ENCODE measurements around the gene HECA.
"Not testable (repeated sequence)": the region's sequence is repeated elsewhere in the genome, so short reads cannot be mapped to it uniquely, and the experiment has no call there.

HECA gene

DNA sequence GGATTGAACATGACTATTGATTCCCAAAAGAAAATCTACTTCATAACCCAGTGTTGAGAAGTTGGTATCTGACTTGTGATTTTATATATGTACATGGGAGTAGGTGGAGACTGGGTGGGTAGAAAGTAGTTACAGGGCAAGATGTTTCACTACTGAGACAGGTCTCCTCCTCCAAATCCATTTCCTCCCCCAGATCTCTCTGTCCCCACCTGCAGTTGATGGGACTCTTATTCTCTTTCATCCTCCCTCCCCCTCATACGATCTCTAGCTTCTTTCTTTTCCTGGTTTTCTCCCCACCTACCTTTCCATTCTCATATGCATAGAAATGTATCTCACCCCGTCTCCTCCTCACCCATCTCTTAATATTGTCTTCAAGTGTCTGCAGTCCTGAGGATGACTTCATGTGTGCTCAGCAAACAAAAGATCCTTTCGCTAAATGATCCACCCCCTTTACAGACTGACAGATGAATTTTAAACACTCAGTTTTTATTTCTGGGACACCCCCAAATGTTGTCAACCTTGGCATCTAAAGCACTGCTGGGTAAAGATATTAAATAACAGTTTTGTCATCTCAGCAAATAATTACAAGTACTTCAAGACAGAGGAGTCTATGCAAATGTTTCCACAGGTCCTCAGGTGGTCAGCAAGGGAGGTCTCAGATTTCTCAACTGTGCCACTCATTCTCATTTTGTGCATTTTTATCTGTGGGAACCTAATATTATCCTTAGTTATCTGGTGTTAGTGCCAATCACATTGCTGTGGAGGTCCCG is 18.7 kb upstream of the HECA start:
- Histone ChIP-seq H3K36me3 (ENCODE audit: control insufficient read depth in 5 of 5, insufficient read depth in 5 of 5, low read length in 5 of 5) (no peaks in the 10 kb centered on the region), H3K4me3 (ENCODE audit: low read depth in 1 of 5, low read length in 5 of 5) (no peak overlapping the region), H3K27ac (ENCODE audit: low read depth, low read length) (no peak overlapping the region), H3K9me3 (ENCODE audit: control insufficient read depth in 5 of 5, low read length in 5 of 5) (peaks cover 4 to 10% (median 7%) of the 10 kb centered on the region in 5 donors), H3K4me1 (ENCODE audit: control insufficient read depth in 5 of 5, insufficient read depth in 5 of 5, low read length in 5 of 5) (peaks cover 0 to 3% (median 0%) of the 10 kb centered on the region in 5 donors), H3K27me3 (ENCODE audit: control insufficient read depth in 5 of 5, insufficient read depth in 4 of 5, low read length in 5 of 5) (no peaks in the 10 kb centered on the region), H3K9ac (ENCODE audit: low read length in 5 of 5) (no peak overlapping the region)

DNA sequence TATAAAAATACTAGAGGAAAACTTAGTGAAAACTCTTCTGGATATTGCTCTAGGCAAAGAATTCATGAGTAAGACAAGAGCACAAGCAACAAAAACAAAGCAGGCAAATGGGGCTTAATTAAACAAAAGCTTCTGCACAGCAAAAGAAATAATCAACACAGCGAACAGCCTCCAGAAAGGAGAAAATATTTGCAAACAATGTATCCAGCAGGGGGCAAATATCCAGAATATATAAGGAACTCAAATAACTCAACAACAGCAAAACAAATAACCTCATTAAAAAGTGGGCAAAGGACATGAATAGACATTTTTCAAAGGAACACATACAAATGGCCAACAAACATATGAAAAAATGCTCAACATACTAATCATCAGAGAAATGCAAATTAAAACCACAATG is 17.1 kb upstream of the HECA start:
- H3K27me3 ChIP-seq (ENCODE audit: control insufficient read depth in 5 of 5, insufficient read depth in 4 of 5, low read length in 5 of 5), result no peaks in the 10 kb centered on the region
- no peaks in the 10 kb centered on the region for H3K36me3 ChIP-seq (ENCODE audit: control insufficient read depth in 5 of 5, insufficient read depth in 5 of 5, low read length in 5 of 5)
- peaks cover 0 to 3% (median 0%) of the 10 kb centered on the region in 5 donors for H3K4me1 ChIP-seq (ENCODE audit: control insufficient read depth in 5 of 5, insufficient read depth in 5 of 5, low read length in 5 of 5)
- no peak overlapping the region for H3K27ac ChIP-seq (ENCODE audit: low read depth, low read length)
- H3K9ac ChIP-seq (ENCODE audit: low read length in 5 of 5), result no peak overlapping the region
- no peak overlapping the region for H3K4me3 ChIP-seq (ENCODE audit: low read depth in 1 of 5, low read length in 5 of 5)
- peaks cover 4 to 10% (median 7%) of the 10 kb centered on the region in 5 donors for H3K9me3 ChIP-seq (ENCODE audit: control insufficient read depth in 5 of 5, low read length in 5 of 5)

DNA sequence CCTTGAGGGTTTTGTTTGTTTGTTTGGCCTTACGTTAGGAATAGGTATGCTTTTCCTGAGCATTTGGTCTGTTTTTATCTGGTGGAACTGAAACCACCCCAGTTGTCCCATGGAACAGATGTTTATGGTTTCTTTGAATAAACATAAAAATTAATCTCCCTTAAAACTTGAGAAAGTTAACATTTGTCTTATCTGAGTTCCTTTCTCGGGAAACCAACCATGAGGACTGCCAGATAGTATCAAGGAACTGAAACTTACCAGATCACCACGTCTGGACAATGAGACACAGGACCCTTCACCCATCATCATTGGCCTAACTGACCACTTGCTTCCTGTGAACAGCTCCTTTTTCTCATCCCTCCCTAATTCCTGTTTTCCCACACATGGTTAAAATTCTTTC is 15.3 kb upstream of the HECA start:
- Histone ChIP-seq H3K4me1 (ENCODE audit: control insufficient read depth in 5 of 5, insufficient read depth in 5 of 5, low read length in 5 of 5) (peaks cover 0 to 3% (median 0%) of the 10 kb centered on the region in 5 donors), H3K9ac (ENCODE audit: low read length in 5 of 5) (no peak overlapping the region), H3K9me3 (ENCODE audit: control insufficient read depth in 5 of 5, low read length in 5 of 5) (peaks cover 4 to 10% (median 7%) of the 10 kb centered on the region in 5 donors), H3K27me3 (ENCODE audit: control insufficient read depth in 5 of 5, insufficient read depth in 4 of 5, low read length in 5 of 5) (no peaks in the 10 kb centered on the region), H3K36me3 (ENCODE audit: control insufficient read depth in 5 of 5, insufficient read depth in 5 of 5, low read length in 5 of 5) (no peaks in the 10 kb centered on the region), H3K4me3 (ENCODE audit: low read depth in 1 of 5, low read length in 5 of 5) (no peak overlapping the region), H3K27ac (ENCODE audit: low read depth, low read length) (no peak overlapping the region)

DNA sequence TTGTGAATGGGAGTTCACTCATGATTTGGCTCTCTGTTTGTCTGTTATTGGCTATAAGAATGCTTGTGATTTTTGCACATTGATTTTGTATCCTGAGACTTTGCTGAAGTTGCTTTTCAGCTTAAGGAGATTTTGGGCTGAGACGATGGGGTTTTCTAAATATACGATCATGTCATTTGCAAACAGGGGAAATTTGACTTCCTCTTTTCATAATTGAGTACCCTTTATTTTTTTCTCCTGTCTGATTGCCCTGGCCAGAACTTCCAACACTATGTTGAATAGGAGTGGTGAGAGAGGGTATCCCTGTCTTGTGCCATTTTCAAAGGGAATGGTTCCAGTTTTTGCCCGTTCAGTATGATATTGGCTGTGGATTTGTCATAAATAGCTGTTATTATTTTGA is 12.1 kb upstream of the HECA start:
- not testable (repeated sequence) for H3K27ac ChIP-seq (ENCODE audit: low read depth, low read length); H3K9ac ChIP-seq (ENCODE audit: low read length in 5 of 5); H3K9me3 ChIP-seq (ENCODE audit: control insufficient read depth in 5 of 5, low read length in 5 of 5); H3K36me3 ChIP-seq (ENCODE audit: control insufficient read depth in 5 of 5, insufficient read depth in 5 of 5, low read length in 5 of 5); H3K4me3 ChIP-seq (ENCODE audit: low read depth in 1 of 5, low read length in 5 of 5); H3K4me1 ChIP-seq (ENCODE audit: control insufficient read depth in 5 of 5, insufficient read depth in 5 of 5, low read length in 5 of 5); H3K27me3 ChIP-seq (ENCODE audit: control insufficient read depth in 5 of 5, insufficient read depth in 4 of 5, low read length in 5 of 5)

GRCh38 chr6:139124887-139125672 is 9.8 kb upstream of the HECA start:
- Histone ChIP-seq H3K36me3 (ENCODE audit: control insufficient read depth in 5 of 5, insufficient read depth in 5 of 5, low read length in 5 of 5) (no peaks in the 10 kb centered on the region), H3K4me3 (ENCODE audit: low read depth in 1 of 5, low read length in 5 of 5) (no peak overlapping the region), H3K9ac (ENCODE audit: low read length in 5 of 5) (no peak overlapping the region), H3K27ac (ENCODE audit: low read depth, low read length) (peak overlapping the region; percentile 7), H3K4me1 (ENCODE audit: control insufficient read depth in 5 of 5, insufficient read depth in 5 of 5, low read length in 5 of 5) (peaks cover 0 to 14% (median 9%) of the 10 kb centered on the region in 5 donors), H3K9me3 (ENCODE audit: control insufficient read depth in 5 of 5, low read length in 5 of 5) (peaks cover 0 to 2% (median under 1%) of the 10 kb centered on the region in 5 donors), H3K27me3 (ENCODE audit: control insufficient read depth in 5 of 5, insufficient read depth in 4 of 5, low read length in 5 of 5) (no peaks in the 10 kb centered on the region)

GRCh38 chr6:139126255-139126654 is 8.6 kb upstream of the HECA start:
- Histone ChIP-seq H3K9ac (ENCODE audit: low read length in 5 of 5) (no peak overlapping the region), H3K4me3 (ENCODE audit: low read depth in 1 of 5, low read length in 5 of 5) (no peak overlapping the region), H3K27ac (ENCODE audit: low read depth, low read length) (no peak overlapping the region), H3K4me1 (ENCODE audit: control insufficient read depth in 5 of 5, insufficient read depth in 5 of 5, low read length in 5 of 5) (peaks cover 0 to 14% (median 9%) of the 10 kb centered on the region in 5 donors), H3K27me3 (ENCODE audit: control insufficient read depth in 5 of 5, insufficient read depth in 4 of 5, low read length in 5 of 5) (no peaks in the 10 kb centered on the region), H3K36me3 (ENCODE audit: control insufficient read depth in 5 of 5, insufficient read depth in 5 of 5, low read length in 5 of 5) (no peaks in the 10 kb centered on the region), H3K9me3 (ENCODE audit: control insufficient read depth in 5 of 5, low read length in 5 of 5) (no peaks in the 10 kb centered on the region)

DNA sequence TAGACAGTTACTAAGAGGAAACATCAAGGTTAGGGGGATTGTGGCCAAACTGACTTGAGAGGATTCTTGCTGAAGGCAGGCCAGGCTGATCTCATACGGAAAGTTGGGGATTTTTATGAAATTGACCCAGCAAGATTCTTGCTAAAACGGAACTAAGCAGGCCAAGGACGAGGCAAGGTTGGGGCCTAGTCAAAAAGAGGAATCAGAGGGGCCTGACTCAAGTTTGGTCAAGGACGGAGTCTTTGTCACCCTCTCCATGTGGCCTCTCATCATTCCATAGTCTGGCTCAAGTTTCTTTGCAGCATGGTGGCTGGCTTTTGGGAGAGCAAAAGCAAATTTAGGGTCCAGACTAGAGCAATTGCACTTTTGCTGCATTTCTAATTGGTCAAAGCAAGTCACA is 7.9 kb upstream of the HECA start:
- Histone ChIP-seq H3K4me3 (ENCODE audit: low read depth in 1 of 5, low read length in 5 of 5) (no peak overlapping the region), H3K36me3 (ENCODE audit: control insufficient read depth in 5 of 5, insufficient read depth in 5 of 5, low read length in 5 of 5) (no peaks in the 10 kb centered on the region), H3K27me3 (ENCODE audit: control insufficient read depth in 5 of 5, insufficient read depth in 4 of 5, low read length in 5 of 5) (no peaks in the 10 kb centered on the region), H3K27ac (ENCODE audit: low read depth, low read length) (no peak overlapping the region), H3K9me3 (ENCODE audit: control insufficient read depth in 5 of 5, low read length in 5 of 5) (no peaks in the 10 kb centered on the region), H3K9ac (ENCODE audit: low read length in 5 of 5) (no peak overlapping the region), H3K4me1 (ENCODE audit: control insufficient read depth in 5 of 5, insufficient read depth in 5 of 5, low read length in 5 of 5) (peaks cover 0 to 14% (median 10%) of the 10 kb centered on the region in 5 donors)

DNA sequence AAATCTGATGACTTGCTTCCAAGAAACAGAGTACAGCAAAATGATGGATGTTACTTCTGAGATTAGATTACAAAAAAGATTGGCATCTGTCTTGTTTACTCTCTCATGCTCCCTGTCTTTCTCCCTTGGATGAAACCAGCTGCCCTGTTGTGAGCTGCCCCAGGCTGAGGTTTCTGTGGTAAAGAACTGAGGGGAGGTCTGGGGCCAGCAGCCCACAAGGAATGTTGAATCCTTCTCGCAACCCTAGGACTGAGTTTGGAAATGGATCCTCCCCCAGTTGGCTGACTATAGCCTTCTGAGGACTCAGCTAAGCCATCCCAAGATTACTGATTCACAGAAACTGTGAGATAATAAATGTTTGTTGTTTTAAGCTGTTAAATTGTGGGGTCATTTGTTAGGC is 5.6 kb upstream of the HECA start:
- Histone ChIP-seq H3K27me3 (ENCODE audit: control insufficient read depth in 5 of 5, insufficient read depth in 4 of 5, low read length in 5 of 5) (no peaks in the 10 kb centered on the region), H3K4me1 (ENCODE audit: control insufficient read depth in 5 of 5, insufficient read depth in 5 of 5, low read length in 5 of 5) (peaks cover 0 to 27% (median 15%) of the 10 kb centered on the region in 5 donors), H3K36me3 (ENCODE audit: control insufficient read depth in 5 of 5, insufficient read depth in 5 of 5, low read length in 5 of 5) (no peaks in the 10 kb centered on the region), H3K4me3 (ENCODE audit: low read depth in 1 of 5, low read length in 5 of 5) (no peak overlapping the region), H3K9me3 (ENCODE audit: control insufficient read depth in 5 of 5, low read length in 5 of 5) (no peaks in the 10 kb centered on the region), H3K27ac (ENCODE audit: low read depth, low read length) (peak overlapping the region; percentile 20), H3K9ac (ENCODE audit: low read length in 5 of 5) (no peak overlapping the region)

- Histone ChIP-seq H3K9ac (ENCODE audit: low read length in 5 of 5) (no peak overlapping the region), H3K4me3 (ENCODE audit: low read depth in 1 of 5, low read length in 5 of 5) (no peak overlapping the region), H3K27ac (ENCODE audit: low read depth, low read length) (no peak overlapping the region), H3K9me3 (ENCODE audit: control insufficient read depth in 5 of 5, low read length in 5 of 5) (no peaks in the 10 kb centered on the region), H3K36me3 (ENCODE audit: control insufficient read depth in 5 of 5, insufficient read depth in 5 of 5, low read length in 5 of 5) (no peaks in the 10 kb centered on the region), H3K27me3 (ENCODE audit: control insufficient read depth in 5 of 5, insufficient read depth in 4 of 5, low read length in 5 of 5) (no peaks in the 10 kb centered on the region), H3K4me1 (ENCODE audit: control insufficient read depth in 5 of 5, insufficient read depth in 5 of 5, low read length in 5 of 5) (peaks cover 0 to 32% (median 21%) of the 10 kb centered on the region in 5 donors)
Measured at GRCh38 chr6:139131736-139132280, 3.1 kb upstream of the HECA start.
